Stimulated activated CD8-positive, alpha-beta memory T cell treated with anti-CD3 and anti-CD28 coated beads, Interleukin-12 subunit alpha, Interleukin-12 subunit beta, amount 100 ng/mL, for 24 hours (primary cell): ENCODE measurements around the gene CEP44.
A peak's percentile ranks its signal among the peaks of the same experiment; 100 is the strongest.
"Not testable (repeated sequence)": the region's sequence is repeated elsewhere in the genome, so short reads cannot be mapped to it uniquely, and the experiment has no call there.

ENCODE experiments used
- DNase-seq: peaks from one replicate; pipeline ENCODE4 v3.0.0-alpha.2; 2020; ENCODE audit errors: extremely low read depth

CEP44 gene

GRCh38 chr4:174279433-174280155, 4.1 kb upstream of the CEP44 start:
- no peak for DNase-seq

GRCh38 chr4:174281182-174281737, 2.5 kb upstream of the CEP44 start:
- no peak for DNase-seq

DNA sequence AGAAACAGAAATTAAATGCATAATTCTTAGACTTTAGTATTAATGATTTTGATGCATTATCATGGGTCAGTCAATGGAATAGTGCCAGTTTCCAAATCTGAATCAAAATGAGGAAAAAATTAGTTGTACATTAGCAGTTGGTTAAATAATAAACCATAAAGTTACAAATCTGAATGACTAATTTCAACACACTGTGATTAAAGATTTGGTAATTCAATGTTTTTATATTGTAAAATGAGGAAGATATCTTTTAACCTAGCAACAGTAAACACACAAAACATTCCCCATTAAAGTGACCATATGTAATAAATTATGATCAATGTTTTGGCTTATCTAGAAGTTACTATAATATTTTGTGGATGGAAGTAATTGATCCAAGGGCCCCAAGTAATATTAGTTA, 1.8 kb upstream of the CEP44 start:
- DNase-seq, result no peak

DNA sequence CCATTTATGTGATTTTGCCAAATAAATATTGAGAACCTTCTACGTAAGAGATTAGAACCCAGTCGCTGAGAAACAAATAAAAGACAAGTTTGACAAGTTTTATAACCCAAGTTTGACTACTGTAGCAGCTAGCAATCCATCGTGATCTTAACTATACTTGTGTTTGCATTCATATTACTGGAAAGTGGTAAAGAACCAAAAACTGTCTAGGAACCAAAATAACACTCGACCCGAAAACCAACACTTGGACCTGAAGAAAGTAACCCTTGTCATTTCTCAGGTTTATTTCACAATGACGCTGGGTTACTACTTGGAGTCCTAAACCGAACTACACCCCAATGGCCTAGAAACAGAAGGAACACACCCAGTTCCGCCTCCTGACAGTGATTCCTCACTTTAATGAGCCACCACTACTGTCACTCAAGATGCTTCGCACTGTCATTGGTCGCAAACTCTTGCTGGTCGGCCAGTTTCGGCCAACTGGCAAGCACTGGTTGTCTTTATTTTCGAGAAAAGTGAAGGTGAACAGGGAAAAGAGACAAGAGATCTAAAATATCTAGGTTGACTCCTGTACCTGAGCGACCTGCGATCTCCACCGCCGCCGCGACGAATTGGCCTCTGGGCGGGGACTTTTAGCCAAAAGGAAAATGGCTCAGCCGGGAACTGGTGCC, 740 bp upstream of the CEP44 start:
- peak; percentile 43 for DNase-seq

DNA sequence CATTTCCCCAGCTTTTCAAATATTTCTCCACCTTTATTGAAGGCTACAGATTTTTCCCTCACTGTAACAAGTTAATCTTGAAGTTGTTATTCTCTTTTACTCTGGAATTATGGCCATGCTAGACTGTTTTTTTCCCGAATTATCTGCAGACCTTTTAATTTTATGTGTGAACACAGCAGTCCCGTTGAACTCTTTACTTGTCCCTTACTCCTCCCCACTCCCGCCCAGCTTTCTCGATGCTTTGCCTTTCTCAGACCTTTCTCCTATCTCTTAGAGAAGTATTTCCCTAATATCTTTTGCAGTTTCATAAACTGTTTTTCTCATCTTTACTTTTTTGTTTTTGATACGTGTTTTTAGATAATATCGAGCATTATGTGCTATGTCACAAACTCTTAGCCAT, 776 bp downstream of the CEP44 start:
- no peak for DNase-seq

- DNase-seq, result no peak
Measured at GRCh38 chr4:174286870-174287269, 3.2 kb downstream of the CEP44 start.

- no peak for DNase-seq
Measured at GRCh38 chr4:174292473-174292872, 8.8 kb downstream of the CEP44 start.

DNA sequence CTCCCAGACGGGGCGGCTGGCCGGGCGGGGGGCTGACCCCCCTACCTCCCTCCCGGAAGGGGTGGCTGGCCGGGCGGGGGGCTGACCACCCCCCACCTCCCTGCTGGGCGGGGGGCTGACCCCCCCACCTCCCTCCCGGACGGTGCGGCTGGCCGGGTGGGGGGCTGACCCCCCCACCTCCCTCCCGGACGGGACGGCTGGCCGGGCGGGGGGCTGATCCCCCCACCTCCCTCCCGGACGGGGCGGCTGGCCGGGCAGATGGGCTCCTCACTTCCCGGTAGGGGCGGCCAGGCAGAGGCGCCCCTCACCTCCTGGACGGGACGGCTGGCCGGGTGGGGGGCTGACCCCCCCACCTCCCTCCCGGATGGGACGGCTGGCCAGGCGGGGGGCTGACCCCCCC, 10.9 kb downstream of the CEP44 start:
- DNase-seq, result not testable (repeated sequence)

DNA sequence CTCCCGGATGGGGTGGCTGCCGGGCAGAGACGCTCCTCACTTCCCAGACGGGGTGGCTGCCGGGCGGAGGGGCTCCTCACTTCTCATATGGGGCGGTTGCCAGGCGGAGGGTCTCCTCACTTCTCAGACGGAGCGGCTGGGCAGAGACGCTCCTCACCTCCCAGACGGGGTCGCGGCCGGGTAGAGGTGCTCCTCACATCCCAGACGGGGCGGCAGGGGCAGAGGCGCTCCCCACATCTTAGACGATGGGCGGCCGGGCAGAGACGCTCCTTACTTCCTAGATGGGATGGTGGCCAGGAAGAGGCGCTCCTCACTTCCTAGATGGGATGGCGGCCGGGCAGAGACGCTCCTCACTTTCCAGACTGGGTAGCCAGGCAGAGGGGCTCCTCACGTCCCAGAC, 11.4 kb downstream of the CEP44 start:
- DNase-seq, result not testable (repeated sequence)

- DNase-seq, result no peak
Measured at GRCh38 chr4:174303687-174304086, 20.0 kb downstream of the CEP44 start.

DNA sequence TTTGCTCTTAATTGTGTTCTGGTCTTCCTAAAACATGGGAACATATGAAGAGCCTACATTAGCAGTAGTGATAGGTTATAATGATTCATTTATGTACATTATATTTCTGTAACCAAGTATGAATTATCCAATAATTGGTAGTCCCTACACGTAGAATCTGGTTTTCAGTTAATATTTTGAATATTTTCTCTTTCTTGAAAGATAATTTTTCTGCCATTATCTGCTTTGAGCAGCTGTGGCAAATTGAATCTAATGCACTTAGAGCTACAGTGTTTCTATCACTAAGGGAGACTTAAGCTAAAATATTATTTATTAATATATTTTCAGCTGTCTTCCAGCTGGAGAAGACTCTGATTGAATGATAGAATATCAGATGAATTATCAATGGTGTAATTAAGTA, 21.0 kb downstream of the CEP44 start:
- DNase-seq, result no peak

DNA sequence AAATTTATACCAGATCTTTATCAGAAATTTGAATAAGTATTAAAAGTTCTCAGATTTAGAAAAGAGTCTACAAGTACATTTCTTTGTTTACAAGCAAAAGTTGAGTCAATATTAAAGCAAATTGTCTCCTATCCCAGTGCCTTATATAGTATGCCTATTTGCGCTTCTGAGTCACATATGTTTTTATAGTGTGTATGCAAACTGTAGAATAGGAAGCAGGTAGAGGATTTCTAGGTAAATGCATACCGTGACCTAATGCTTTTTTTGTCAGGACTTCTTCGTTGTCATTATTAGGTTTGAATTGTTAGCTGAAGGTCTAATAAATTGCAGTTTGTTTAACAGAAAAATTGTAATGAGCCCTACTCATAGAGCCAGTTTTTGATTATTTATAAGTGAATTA, 22.2 kb downstream of the CEP44 start:
- DNase-seq, result no peak

DNA sequence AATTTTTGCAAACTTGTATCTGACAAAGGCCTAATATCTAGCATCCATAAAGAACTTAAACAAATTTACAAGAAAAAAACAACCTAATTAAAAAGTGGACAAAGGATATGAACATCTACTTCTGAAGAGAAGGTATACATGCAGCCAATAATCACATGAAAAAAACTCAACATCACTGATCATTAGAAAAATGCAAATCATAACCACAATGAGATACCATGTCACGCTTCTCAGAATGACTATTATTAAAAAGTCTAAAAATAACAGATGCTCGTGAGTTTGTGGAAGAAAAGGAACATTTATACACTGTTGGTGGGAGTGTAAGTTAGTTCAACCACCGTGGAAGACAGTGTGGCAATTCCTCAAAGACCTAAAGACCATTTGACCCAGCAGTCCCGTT, 24.0 kb downstream of the CEP44 start:
- no peak for DNase-seq

GRCh38 chr4:174312993-174313392, 29.3 kb downstream of the CEP44 start:
- DNase-seq, result no peak

- DNase-seq, result no peak
Measured at GRCh38 chr4:174314274-174314673, 30.6 kb downstream of the CEP44 start.

DNA sequence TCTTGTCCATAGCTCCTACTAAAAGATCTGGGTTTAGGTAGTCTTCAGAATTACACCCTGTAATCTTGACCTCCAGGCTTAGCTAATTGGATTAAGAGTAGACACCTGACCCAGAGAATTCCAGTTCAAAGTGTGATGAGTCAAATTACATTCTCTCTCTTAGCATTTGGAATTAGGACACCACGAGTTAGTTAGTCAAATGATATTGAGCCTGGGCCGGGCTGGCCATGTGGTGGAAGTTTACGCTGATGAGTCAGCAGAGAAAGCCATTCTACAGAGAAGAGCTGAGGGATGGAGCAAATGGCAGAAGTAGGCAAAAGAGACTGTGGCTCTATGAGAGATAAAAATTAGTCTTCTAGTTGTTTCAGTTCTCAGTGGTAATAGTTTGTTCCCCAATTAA, 31.1 kb downstream of the CEP44 start:
- no peak for DNase-seq

DNA sequence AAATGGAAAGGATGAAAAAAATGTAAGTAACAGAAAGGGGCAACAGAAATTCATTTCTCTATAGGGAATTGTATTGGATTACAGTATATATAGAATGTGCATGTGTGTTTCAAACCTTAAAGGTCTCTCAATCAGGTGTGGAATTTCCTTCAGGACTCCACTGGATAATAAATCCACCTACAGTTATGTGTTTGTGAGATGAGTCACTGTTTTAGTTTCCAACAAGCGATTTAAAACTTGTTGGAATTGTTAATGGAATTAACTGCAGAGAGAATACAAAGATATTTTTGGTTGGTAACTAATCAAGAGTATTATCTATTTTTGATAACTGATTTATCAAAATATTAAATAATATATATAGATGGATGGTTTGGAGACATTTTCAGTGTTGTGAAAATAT, 32.8 kb downstream of the CEP44 start:
- no peak for DNase-seq

DNA sequence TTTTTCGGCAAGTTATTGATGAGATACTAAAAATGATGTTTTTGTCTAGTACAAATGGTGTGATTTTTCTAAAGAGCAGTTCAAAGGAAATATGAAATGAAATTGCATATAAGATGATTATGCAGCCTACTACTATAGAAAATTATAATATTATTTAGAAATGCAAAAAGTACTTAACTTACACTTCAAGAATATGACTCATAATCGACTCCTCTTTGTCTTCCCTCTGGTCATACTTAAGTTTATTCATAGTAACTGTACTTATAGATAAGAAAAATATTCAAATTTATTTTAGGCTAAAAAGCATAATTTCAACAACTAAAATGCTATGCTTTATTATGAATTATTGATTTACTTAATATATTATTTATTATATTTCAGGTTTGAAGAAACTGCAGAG, 33.2 kb downstream of the CEP44 start:
- DNase-seq, result no peak

DNA sequence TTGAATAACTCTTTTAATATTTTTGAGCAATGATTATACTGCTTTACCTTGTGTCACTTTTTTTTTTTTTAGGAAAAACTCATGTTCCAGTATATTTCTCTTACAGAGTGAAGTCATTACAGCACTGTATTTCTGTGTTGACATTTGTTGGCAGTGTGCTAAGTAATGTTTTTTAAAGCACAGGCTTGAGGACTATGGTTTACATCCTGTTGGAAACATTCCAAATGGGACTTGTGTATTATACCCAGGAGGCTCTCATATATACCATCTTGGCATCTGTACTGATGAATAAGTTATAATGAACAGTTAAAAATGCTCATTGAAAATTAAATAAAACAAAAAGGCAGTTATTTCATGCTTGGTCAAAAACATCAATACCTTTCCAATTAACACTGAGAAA, 33.8 kb downstream of the CEP44 start:
- no peak for DNase-seq

GRCh38 chr4:174318829-174319764, 35.4 kb downstream of the CEP44 start:
- DNase-seq, result no peak

GRCh38 chr4:174320494-174321199, 36.9 kb downstream of the CEP44 start:
- DNase-seq, result no peak

- no peak for DNase-seq
Measured at GRCh38 chr4:174324236-174324635, 40.5 kb downstream of the CEP44 start.
